Fibroblast of lung (primary cell): ENCODE data around the gene LRP1-AS.

Experiments
- EZH2 ChIP-seq: IDR thresholded peaks from 2 replicates; pipeline ENCODE4 v1.5.1; 2012; ENCODE audit warnings: low read length, control low read depth, mild to moderate bottlenecking; ENCODE audit errors: missing control alignments
- TF ChIP-seq, protein P1 (sequence below), 2 donors: IDR thresholded peaks in 1 of 2; conservative IDR thresholded peaks in 1 of 2; 1 replicate in 1 of 2; 2 replicates in 1 of 2; pipeline ENCODE4 v1.5.1; 2011 to 2012; ENCODE audit warnings: low read length in 2 of 2, control low read depth in 1 of 2, inconsistent platforms in 1 of 2, low read depth in 1 of 2, mild to moderate bottlenecking in 1 of 2

DNA sequence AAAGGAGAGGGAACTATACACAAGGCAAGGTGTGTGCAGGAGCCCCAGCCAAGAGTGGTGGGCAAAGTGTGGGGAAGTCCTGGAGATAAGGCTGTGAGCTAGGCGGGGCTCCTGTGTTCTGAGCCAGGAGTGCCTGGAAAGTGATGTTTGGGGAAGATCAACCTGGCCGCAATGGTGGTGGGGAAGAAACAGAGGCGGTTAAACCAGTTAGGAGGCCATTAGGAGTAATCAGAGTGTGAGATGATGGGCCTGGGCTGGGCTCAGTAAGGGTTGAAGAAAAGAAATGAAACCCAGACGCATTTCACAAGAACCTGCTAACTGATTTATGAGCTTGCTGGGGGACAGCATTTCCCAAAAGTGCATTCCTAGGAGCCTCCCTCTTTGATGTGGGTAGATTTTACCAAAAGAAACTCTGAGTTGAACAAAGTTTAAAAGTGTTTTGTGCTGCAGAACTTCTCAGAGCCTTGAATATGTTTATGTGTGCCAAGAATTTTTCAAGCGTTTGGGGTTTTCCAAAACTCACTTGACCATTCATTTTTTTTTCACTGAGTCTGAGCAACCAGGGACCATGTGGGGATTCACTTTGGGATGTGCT is 34.2 kb upstream of the LRP1-AS start:
- TF ChIP-seq, protein P1, sequence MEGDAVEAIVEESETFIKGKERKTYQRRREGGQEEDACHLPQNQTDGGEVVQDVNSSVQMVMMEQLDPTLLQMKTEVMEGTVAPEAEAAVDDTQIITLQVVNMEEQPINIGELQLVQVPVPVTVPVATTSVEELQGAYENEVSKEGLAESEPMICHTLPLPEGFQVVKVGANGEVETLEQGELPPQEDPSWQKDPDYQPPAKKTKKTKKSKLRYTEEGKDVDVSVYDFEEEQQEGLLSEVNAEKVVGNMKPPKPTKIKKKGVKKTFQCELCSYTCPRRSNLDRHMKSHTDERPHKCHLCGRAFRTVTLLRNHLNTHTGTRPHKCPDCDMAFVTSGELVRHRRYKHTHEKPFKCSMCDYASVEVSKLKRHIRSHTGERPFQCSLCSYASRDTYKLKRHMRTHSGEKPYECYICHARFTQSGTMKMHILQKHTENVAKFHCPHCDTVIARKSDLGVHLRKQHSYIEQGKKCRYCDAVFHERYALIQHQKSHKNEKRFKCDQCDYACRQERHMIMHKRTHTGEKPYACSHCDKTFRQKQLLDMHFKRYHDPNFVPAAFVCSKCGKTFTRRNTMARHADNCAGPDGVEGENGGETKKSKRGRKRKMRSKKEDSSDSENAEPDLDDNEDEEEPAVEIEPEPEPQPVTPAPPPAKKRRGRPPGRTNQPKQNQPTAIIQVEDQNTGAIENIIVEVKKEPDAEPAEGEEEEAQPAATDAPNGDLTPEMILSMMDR (conservative IDR thresholded peaks at IDR 0.05 in 1 of 2, IDR thresholded peaks at IDR 0.05 in 1 of 2; ENCODE audit: low read depth in 1 of 2, low read length in 2 of 2): no peak
- no peak for TF ChIP-seq EZH2
